Mucosa of stomach (tissue), 1 donor: Measurements from ENCODE around the gene LRRC73.
A peak's percentile ranks its signal among the peaks of the same experiment; 100 is the strongest.

Experiments
- H3K27me3 ChIP-seq: one replicate; pipeline ENCODE4 v1.7.0; 2013; ENCODE audit warnings: mild to moderate bottlenecking, low read length; ENCODE audit not compliant: control insufficient read depth, insufficient read depth
- H3K36me3 ChIP-seq: one replicate; pipeline ENCODE4 v1.7.0; 2013; ENCODE audit warnings: low read length; ENCODE audit not compliant: control insufficient read depth, insufficient read depth
- H3K4me1 ChIP-seq: one replicate; pipeline ENCODE4 v1.7.0; 2013; ENCODE audit warnings: mild to moderate bottlenecking, low read length; ENCODE audit not compliant: control insufficient read depth, insufficient read depth
- H3K4me3 ChIP-seq: one replicate; pipeline ENCODE4 v1.7.0; 2013; ENCODE audit warnings: low read length
- H3K9ac ChIP-seq: one replicate; pipeline ENCODE4 v1.7.0; 2013; ENCODE audit warnings: mild to moderate bottlenecking, low read length, moderate library complexity
- H3K9me3 ChIP-seq: one replicate; pipeline ENCODE4 v1.7.0; 2013; ENCODE audit warnings: mild to moderate bottlenecking, low read length, moderate library complexity; ENCODE audit not compliant: control insufficient read depth
- donor health status: Pancreatic carcinoma.

LRRC73 gene

DNA sequence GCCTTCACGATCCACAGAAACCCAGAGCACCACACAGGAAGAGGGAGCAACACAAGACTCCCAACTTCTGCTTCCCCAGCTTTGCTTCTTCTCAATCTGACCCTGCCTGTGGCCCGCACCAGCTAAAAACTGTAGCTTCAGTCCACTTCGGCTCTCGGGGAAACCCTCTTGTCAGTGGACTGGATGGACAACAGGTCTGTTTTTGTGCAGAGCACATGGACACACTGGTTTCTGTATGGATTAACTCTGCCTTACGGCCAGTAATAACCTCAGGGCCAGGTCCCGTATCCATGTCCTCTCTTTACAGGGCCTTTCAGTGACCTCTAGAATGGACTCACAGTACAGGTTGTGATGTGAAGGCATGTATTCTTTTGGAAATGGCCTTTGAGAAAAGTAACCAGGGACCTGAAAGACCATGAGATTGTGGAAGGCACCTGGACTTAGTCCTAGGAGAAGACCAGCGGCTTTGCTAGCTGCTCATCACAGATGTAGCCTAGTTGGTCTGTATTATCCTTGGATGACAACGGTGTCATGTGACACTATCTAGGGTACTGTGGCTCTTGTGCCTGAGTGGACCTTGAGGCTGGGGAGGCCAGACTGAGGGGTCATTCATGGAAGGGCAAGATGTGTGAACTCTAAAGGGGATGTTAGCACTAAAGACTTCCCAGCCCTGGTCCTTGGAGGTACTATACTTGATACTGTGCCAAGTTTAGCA, 12.6 kb upstream of the LRRC73 start:
- no peak overlapping the region for H3K4me3 ChIP-seq
- no peaks in the 10 kb centered on the region for H3K9me3 ChIP-seq
- H3K36me3 ChIP-seq = peaks cover 22% of the 10 kb centered on the region
- H3K4me1 ChIP-seq = peaks cover 7% of the 10 kb centered on the region
- H3K9ac ChIP-seq = no peak overlapping the region
- H3K27me3 ChIP-seq = no peaks in the 10 kb centered on the region

DNA sequence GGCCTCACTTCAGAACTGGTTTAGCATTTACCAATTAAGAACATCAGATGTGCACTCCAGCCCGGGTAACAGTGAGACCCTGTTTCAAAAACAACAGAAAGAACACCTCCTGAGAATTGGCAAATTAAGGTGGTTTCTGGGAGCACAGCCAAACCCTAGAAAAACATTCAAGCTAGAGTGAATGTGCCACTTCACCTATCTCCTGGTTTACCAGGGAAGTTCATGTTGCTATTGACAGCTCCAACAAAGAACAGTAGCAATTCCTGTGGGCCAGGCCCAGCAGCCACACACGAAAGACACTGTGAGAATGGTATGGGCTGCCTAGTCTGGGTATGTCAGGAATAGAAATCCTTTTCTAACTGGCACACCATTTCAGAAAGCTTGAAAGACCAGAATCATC, 11.7 kb upstream of the LRRC73 start:
- Histone ChIP-seq H3K4me3 (no peak overlapping the region), H3K36me3 (peaks cover 16% of the 10 kb centered on the region), H3K9ac (no peak overlapping the region), H3K27me3 (no peaks in the 10 kb centered on the region), H3K4me1 (peaks cover 7% of the 10 kb centered on the region), H3K9me3 (no peaks in the 10 kb centered on the region)

DNA sequence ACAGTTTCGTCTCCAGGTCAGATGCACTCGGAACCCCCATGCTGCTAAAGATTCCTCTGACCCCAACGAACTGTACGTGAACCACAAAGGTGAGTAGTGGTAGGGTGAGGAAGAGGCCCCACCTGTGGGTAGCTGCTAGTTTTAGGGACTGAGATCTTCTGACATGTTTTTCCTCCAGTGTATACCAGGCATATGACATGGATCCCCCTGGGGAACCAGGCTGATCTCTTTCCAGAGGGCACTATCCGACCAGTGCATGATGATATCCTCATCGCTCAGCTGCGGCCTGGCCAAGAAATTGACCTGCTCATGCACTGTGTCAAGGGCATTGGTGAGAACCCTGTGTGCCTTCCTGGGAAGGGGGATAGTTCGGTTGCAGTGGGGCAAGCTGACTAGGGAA, 10.0 kb upstream of the LRRC73 start:
- no peaks in the 10 kb centered on the region for H3K27me3 ChIP-seq
- H3K9ac ChIP-seq = no peak overlapping the region

DNA sequence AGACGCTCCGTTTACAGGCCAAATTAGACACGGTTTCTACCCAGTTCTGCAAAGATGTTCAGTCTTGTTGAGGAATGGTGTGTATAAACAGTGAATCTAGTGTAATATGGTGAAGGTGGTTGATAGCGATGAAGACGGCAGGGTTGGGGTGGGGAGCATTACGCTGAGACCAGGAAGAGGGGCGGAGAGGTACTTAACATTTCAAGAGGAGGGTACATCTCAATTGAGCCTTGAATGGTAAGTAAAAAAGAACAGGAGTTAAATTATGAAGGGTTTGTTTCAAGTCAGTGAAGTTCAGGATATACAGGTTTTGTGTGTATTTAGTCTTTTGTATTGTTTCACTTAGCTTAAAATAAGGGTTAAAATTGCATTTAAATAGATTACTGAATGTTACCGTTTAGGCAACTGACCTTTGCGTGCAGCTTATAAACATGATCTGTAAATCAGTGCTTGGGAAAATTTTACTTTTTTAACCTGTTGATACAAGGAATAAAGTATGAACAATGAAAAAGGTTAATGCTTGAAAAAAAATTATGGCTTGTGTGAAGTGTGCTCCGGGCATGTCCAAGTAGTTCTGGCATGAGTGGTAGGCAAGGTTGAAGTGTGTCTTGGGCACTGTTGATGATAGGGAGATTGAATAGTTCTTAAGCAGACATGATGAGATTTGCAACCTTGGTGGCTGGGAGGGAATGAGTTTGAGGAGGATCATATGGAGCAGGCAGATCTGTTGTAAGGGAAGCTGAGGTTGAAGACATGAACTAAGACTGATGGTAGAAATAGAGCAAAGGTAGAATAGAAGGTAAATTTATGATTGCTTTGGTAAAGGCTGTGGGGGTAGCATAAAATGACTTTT, 7.6 kb upstream of the LRRC73 start:
- H3K4me3 ChIP-seq = peak overlapping the region; percentile 86
- H3K36me3 ChIP-seq = peaks cover 14% of the 10 kb centered on the region
- H3K9ac ChIP-seq = peak overlapping the region; percentile 95
- no peaks in the 10 kb centered on the region for H3K27me3 ChIP-seq
- H3K9me3 ChIP-seq = no peaks in the 10 kb centered on the region
- peaks cover 27% of the 10 kb centered on the region for H3K4me1 ChIP-seq

More for the DNA sequence above, 10.0 kb upstream of the LRRC73 start:
- Histone ChIP-seq H3K36me3 (peaks cover 8% of the 10 kb centered on the region), H3K4me3 (no peak overlapping the region), H3K4me1 (peaks cover 18% of the 10 kb centered on the region), H3K9me3 (no peaks in the 10 kb centered on the region)

DNA sequence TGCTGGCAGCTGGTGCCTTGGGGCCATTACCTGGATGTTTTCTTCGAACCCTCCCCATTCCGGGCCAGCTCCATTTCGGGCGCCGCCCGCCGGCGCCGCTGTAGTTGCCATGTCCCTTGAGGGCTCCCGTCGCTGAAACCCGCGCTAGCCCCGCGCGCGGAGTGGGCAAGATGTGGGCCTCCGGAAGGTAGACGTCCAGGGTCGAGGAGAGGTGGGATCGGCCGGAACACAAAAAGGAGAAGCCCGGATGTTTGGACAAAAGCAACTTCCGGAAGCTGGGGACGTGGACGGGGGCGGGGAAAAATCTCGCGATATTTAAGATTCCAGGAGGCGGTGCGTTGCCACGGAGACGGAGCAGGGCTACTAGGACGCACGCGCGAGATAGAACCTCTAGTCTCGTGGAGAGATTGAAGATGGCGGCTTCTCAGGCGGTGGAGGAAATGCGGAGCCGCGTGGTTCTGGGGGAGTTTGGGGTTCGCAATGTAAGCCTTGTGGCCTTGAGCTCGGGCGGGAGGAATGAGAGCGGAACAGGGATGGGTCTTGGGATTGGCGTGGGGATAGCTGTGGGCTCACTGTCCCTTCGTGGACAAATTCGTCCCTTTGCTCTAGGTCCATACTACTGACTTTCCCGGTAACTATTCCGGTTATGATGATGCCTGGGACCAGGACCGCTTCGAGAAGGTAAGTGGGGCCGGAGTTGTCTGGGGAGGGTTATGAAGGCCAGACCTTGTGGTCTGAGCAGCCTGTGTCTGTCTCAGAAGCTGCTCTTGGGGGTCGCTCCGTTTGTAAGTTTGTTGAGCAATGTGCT, 6.8 kb upstream of the LRRC73 start, which contains the start of the genes POLR1C and YIPF3:
POLR1C (plus strand) TSS at position 393 of the 808 bp plus-strand sequence; CDS start at position 414, 21 bp downstream.
YIPF3 (minus strand) TSS at position 230 of the 808 bp plus-strand sequence; CDS start at position 111, 119 bp downstream.
- Histone ChIP-seq H3K4me3 (peak within 1 kb of the TSS; percentile 86), H3K9ac (peak within 1 kb of the TSS; percentile 95), H3K27me3 (no peaks in the 10 kb centered on the region), H3K36me3 (peaks cover 10% of the 10 kb centered on the region), H3K4me1 (peaks cover 27% of the 10 kb centered on the region), H3K9me3 (no peaks in the 10 kb centered on the region)

DNA sequence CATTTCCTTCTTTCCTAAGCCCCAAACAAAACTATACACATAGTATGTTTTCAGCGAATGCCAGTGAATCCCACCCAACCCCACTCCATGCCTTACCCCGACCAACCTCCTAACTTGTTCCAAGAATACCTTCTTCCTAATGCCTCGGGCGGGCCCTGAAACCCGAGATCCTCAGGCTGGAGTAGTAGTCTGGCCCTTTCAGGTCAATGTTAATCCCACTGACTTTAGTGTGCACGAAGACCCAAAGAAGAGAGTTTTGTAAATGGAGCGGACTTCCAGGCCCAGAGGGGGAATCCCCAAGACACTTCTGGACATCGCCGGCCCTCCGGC, 6.2 kb upstream of the LRRC73 start:
- H3K9ac ChIP-seq = peak overlapping the region; percentile 95
- H3K4me1 ChIP-seq = peaks cover 29% of the 10 kb centered on the region
- H3K9me3 ChIP-seq = no peaks in the 10 kb centered on the region
- H3K27me3 ChIP-seq = no peaks in the 10 kb centered on the region
- peaks cover 15% of the 10 kb centered on the region for H3K36me3 ChIP-seq
- peak overlapping the region; percentile 86 for H3K4me3 ChIP-seq

DNA sequence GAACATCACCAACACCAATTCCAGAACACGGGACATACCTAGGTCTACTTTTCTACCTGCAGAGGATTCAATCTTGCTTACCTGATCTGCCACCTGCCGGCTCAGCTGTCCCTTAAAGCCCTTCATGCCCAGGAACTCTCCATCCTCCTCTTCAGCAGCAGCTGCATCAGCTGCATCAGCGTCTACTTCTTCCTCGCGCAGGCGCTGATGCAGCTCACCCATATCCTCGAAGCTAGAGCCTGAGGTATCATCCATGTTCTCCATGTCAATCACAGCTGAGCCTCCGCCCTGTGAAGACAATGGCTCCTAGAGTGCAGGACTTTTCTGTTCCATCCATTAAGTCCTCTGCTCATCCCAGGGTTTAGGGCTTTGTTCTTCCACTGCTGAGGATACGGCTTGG, 5.7 kb upstream of the LRRC73 start:
- no peaks in the 10 kb centered on the region for H3K9me3 ChIP-seq
- H3K36me3 ChIP-seq = peaks cover 17% of the 10 kb centered on the region
- peak overlapping the region; percentile 95 for H3K9ac ChIP-seq
- peak overlapping the region; percentile 86 for H3K4me3 ChIP-seq
- peaks cover 34% of the 10 kb centered on the region for H3K4me1 ChIP-seq
- no peaks in the 10 kb centered on the region for H3K27me3 ChIP-seq

DNA sequence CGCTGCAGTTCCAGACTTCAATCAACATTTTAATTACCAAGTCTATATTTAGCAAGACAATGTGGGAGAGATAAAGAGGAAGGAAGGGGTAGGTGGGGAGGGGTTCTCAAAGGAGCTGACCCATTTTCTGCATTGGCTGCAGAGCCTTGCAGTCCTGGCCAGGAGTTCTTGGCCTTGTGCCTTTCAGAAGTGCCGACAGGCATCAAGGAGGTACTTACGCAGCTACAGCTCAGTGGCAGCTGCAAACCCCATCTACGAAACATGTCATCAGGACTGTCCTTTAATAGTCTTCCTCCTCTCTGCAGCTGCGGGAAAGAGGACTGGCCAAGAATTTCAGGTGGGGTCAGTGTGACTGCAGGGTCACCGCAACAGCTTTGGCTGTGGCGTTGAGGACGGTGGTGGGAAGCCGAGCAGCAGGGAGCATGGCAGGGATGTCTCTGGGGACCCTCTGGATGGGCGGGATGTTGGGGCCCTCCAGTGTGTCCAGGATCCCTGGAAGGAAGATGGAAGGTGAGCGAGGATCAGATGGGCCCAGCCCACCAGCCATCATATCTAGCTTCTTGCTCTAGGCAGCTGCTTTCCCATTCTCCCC, 1.8 kb upstream of the LRRC73 start:
- peaks cover 15% of the 10 kb centered on the region for H3K27me3 ChIP-seq
- no peaks in the 10 kb centered on the region for H3K9me3 ChIP-seq
- no peak overlapping the region for H3K4me3 ChIP-seq
- H3K9ac ChIP-seq = no peak overlapping the region
- peaks cover 37% of the 10 kb centered on the region for H3K4me1 ChIP-seq
- H3K36me3 ChIP-seq = peaks cover 17% of the 10 kb centered on the region

DNA sequence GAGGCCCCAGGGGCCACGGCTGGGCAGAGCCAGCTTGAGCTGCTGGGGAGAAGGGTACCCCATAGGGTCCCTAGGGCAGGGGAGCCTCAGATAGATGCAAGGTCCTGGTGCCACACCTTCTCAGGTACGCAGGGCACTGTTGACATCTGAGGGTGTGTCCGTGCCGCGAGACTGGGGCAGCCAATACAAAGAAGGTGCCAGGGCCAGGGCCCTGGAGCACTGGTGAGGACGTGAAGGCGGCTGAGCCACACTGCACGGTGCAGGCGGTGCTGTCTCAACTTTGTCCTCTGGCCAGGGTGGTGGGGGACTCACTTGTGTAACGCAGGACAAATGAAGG, 649 bp upstream of the LRRC73 start:
- no peaks in the 10 kb centered on the region for H3K9me3 ChIP-seq
- peaks cover 33% of the 10 kb centered on the region for H3K4me1 ChIP-seq
- H3K36me3 ChIP-seq = peaks cover 17% of the 10 kb centered on the region
- peak overlapping the region; percentile 46 for H3K9ac ChIP-seq
- H3K4me3 ChIP-seq = peak overlapping the region; percentile 52
- peaks cover 15% of the 10 kb centered on the region for H3K27me3 ChIP-seq

DNA sequence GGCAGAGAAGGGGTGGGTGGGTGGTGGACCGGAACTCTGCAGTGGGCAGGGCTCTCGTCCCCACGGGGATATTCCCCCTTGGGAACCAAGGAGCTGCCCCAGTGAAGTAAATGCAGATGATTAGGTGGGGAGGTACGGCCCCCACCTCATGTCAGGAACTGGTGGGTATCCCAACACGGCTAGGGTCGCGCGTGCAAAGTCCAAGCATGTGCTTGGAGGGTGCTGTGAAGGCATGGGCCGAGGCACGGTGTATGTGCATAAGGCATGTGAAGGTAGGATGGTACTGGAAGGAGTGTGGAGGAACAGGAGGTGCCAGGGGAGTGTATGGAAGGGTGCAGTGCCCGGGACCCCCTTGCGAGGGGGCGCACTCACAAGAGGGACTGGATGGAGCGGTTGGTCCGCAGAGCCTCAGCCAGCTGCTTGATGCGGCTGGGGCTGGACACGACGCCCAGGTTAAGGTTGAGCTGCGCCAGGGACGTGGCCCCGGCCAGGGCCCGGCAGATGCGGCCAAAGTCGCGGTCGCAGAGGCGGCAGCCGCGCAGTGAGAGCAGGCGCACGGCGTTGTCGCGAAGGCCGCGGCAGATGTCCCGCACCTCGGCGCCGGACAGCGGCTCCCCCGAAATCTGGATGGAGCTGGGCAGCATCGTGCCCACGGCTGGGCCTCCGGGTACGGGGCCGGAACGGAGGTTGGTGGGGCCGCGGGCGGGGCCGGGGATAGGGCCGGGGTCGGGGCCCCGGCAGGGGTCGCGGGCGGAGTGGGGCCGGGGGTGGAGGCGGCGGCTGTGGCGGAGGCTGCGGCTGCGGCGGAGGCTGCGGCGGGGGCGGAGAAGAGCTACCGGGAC, 783 bp downstream of the LRRC73 start:
- no peak overlapping the region for H3K4me3 ChIP-seq
- H3K9ac ChIP-seq = no peak overlapping the region
- peaks cover 18% of the 10 kb centered on the region for H3K36me3 ChIP-seq
- H3K4me1 ChIP-seq = peaks cover 19% of the 10 kb centered on the region
- H3K27me3 ChIP-seq = peaks cover 15% of the 10 kb centered on the region
- no peaks in the 10 kb centered on the region for H3K9me3 ChIP-seq
